Activated naive CD8-positive, alpha-beta T cell (primary cell): ENCODE data around the gene TTC27.
"Not testable (repeated sequence)": the region's sequence is repeated elsewhere in the genome, so short reads cannot be mapped to it uniquely, and the experiment has no call there.

Experiments used
- H3K27ac Mint-ChIP-seq: one replicate; pipeline ENCODE4 v1.8.0; 2021; ENCODE audit warnings: mixed read lengths
- H3K27me3 Mint-ChIP-seq: one replicate; pipeline ENCODE4 v1.8.0; 2021; ENCODE audit warnings: mixed read lengths
- H3K36me3 Mint-ChIP-seq: one replicate; pipeline ENCODE4 v1.8.0; 2021; ENCODE audit warnings: mixed read lengths
- H3K4me1 Mint-ChIP-seq: one replicate; pipeline ENCODE4 v1.8.0; 2021; ENCODE audit warnings: low read depth, mixed read lengths
- H3K4me3 Mint-ChIP-seq: one replicate; pipeline ENCODE4 v1.8.0; 2021; ENCODE audit warnings: mild to moderate bottlenecking, mixed read lengths
- H3K9me3 Mint-ChIP-seq: one replicate; pipeline ENCODE4 v1.8.0; 2021; ENCODE audit warnings: low read depth, mixed read lengths

Gene TTC27

DNA sequence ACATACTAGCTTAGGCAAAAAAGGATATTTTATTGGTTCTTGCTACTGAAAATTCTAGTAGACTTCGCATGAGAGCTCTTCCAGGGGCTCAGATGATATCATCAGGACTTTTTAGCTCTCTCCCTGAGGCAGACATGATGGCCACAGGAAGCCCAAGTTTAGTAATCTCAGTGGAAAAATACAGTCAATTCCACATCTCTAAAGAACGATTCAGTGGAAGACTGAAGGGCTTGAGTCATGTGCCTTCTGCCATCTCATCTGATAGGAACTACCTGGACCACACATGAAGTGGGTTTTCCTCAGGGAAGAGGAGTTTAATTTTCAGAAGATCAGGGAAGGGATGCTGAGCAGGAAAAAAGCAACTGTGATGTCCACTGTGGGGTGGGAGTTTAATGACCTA, 117.3 kb downstream of the TTC27 start:
- Mint-ChIP-seq H3K36me3 (peaks cover 57% of the 10 kb centered on the region), H3K27me3 (no peaks in the 10 kb centered on the region), H3K9me3 (peaks cover 6% of the 10 kb centered on the region), H3K4me1 (no peaks in the 10 kb centered on the region), H3K4me3 (no peak overlapping the region), H3K27ac (no peak overlapping the region)

DNA sequence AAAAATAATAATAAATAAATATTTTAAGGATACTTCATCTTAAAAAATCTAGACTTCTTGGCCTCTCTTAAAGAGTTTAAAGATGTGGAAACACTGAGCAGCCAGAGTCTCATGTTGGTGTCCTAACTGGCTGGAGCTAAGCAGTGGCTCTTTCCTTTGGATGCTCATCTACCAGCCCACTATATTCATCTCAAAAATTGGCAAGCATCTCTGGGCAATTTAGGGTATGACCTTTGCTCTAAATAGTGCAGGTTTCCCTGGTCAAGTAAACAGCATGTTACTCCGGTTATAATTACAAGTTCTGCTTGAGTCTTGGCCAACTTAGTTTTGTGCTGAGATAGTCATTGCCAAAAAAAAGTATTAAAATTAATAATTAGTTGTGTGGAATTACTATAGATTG, 117.8 kb downstream of the TTC27 start:
- no peaks in the 10 kb centered on the region for H3K27me3 Mint-ChIP-seq
- H3K27ac Mint-ChIP-seq: no peak overlapping the region
- H3K9me3 Mint-ChIP-seq: peaks cover 6% of the 10 kb centered on the region
- H3K4me1 Mint-ChIP-seq: no peaks in the 10 kb centered on the region
- no peak overlapping the region for H3K4me3 Mint-ChIP-seq
- peaks cover 59% of the 10 kb centered on the region for H3K36me3 Mint-ChIP-seq

DNA sequence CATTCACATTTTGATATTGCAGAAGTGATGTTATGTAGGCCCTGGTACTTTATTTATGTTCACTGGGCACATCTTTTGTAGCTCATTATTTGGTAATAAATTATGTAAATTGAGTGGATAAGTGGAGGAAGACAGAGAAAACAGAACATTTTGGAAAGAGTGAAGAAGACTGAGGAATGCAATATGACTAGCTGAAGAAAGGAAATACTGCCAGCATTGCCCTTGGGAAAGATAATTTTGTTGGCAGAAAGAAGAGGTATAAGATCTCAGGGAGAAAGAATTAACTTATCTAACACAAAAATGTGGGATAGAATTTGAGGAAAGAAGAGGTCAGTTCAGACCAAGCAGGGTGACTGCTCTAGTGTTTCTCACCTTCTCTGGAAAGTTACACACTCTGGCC, 118.8 kb downstream of the TTC27 start:
- Mint-ChIP-seq H3K4me1 (no peaks in the 10 kb centered on the region), H3K27me3 (no peaks in the 10 kb centered on the region), H3K9me3 (peaks cover 6% of the 10 kb centered on the region), H3K27ac (no peak overlapping the region), H3K36me3 (peaks cover 58% of the 10 kb centered on the region), H3K4me3 (no peak overlapping the region)

DNA sequence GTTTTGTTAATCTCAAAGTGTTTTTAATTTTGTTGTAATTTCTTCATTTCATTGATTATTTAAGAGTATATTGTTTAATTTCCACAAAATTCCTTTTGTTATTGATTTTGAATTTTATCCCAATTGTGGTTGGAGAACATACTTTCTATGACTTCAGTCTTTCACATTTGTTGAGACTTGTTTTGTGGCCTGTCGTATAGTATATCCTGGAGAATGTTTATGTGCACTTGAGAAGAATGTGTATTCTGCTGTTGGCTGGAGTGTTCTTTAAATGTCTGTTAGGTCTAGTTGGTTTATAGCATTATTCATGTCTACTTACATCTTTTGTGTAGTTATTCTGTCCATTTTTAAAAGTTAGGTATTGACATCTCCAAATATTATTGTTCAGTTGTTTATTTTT, 120.3 kb downstream of the TTC27 start:
- no peak overlapping the region for H3K4me3 Mint-ChIP-seq
- no peaks in the 10 kb centered on the region for H3K27me3 Mint-ChIP-seq
- peaks cover 52% of the 10 kb centered on the region for H3K36me3 Mint-ChIP-seq
- no peaks in the 10 kb centered on the region for H3K4me1 Mint-ChIP-seq
- H3K9me3 Mint-ChIP-seq: peaks cover 6% of the 10 kb centered on the region
- H3K27ac Mint-ChIP-seq: no peak overlapping the region

DNA sequence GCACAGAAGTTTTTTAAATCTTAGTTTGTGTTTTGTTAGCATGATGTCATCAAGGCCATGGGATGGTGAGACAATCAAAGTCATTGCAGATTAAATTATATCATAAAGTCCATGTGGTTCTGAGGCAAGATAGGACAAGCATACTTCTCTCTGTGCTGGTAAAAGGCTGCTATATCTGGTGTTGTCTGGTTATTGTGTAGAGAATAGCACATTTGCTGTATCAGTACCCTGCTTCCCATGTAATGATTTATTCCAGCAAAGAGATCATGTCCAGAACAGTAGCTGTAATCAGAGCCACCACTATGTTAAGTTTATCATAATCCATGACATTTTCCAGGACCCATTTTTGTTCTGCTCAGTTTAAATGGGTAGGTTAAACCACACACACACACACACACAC, 123.0 kb downstream of the TTC27 start:
- Mint-ChIP-seq H3K9me3 (peaks cover 6% of the 10 kb centered on the region), H3K36me3 (peaks cover 37% of the 10 kb centered on the region), H3K27ac (no peak overlapping the region), H3K27me3 (no peaks in the 10 kb centered on the region), H3K4me3 (no peak overlapping the region), H3K4me1 (peaks cover 5% of the 10 kb centered on the region)

DNA sequence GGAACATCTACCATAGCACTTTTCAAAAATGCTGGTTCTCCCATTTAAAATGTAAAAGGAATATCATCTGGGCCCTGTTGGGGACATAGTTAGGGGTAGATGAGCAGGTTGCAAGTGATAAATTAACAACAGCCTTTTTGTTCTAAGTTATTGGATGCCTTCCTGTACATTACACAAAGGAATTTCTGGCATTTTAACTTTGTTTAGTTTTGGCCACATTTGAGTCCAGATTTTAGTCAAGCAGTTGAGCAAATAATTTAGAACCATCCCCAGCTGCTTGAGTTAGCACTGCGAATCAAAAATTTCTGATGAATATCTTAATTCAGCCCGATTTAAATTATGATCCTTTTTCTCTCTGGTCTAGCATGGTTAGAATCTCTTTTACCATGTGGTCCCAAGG, 124.4 kb downstream of the TTC27 start:
- peaks cover 15% of the 10 kb centered on the region for H3K4me1 Mint-ChIP-seq
- H3K27ac Mint-ChIP-seq: no peak overlapping the region
- H3K36me3 Mint-ChIP-seq: peaks cover 38% of the 10 kb centered on the region
- H3K27me3 Mint-ChIP-seq: no peaks in the 10 kb centered on the region
- no peaks in the 10 kb centered on the region for H3K9me3 Mint-ChIP-seq
- no peak overlapping the region for H3K4me3 Mint-ChIP-seq

DNA sequence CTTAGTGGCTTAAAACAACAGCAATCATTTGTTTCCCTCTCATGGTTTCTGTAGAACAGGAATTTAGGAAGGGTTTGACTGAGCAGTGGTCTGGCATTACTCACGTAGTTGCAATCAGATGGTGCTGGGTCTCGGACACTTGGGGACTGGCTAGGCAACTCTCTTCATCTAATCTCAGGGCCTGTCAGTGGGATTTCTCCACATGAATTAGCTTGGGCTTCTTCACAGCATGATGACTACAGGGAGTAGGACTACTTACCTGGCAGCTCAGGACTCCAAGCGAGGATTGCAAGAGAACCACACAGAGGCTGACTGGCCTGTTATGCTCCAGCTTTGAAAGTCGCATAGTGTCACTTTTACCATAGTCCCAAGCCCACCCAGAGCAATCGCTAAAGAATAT, 125.1 kb downstream of the TTC27 start:
- Mint-ChIP-seq H3K27me3 (no peaks in the 10 kb centered on the region), H3K27ac (no peak overlapping the region), H3K4me1 (peaks cover 15% of the 10 kb centered on the region), H3K36me3 (peaks cover 36% of the 10 kb centered on the region), H3K9me3 (no peaks in the 10 kb centered on the region), H3K4me3 (no peak overlapping the region)

DNA sequence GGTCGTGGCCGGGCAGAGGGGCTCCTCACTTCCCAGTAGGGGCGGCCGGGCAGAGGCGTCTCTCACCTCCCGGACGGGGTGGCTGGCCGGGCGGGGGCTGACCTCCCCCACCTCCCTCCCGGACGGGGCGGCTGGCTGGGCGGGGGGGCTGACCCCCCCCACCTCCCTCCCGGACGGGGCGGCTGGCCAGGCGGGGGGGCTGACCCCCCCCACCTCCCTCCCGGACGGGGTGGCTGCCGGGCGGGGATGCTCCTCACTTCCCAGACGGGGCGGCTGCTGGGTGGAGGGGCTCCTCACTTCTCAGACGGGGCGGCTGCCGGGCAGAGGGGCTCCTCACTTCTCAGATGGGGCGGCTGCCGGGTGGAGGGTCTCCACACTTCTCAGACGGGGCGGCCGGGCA, 126.8 kb downstream of the TTC27 start:
- H3K36me3 Mint-ChIP-seq: peaks cover 24% of the 10 kb centered on the region
- peaks cover 15% of the 10 kb centered on the region for H3K4me1 Mint-ChIP-seq
- H3K4me3 Mint-ChIP-seq, H3K27ac Mint-ChIP-seq, H3K9me3 Mint-ChIP-seq, H3K27me3 Mint-ChIP-seq: not testable (repeated sequence)

DNA sequence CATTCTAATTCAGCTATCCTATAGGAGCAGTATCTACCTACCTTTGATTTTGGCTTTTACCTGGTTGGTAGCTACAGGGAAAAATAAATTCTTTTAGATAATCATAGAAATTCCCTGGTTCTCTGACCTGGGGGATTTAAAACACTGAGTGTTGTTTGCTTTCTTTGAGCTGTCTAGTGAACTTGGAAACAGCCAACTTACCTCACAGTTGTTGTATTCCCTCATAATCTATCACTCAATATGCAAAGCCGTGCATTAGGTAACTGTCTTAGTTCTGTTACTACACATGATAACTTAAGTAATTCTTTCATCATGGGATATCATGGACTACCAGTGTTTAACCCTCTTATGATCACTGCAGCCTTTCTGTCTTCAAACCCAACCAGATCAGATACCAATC, 127.8 kb downstream of the TTC27 start:
- no peak overlapping the region for H3K27ac Mint-ChIP-seq

DNA sequence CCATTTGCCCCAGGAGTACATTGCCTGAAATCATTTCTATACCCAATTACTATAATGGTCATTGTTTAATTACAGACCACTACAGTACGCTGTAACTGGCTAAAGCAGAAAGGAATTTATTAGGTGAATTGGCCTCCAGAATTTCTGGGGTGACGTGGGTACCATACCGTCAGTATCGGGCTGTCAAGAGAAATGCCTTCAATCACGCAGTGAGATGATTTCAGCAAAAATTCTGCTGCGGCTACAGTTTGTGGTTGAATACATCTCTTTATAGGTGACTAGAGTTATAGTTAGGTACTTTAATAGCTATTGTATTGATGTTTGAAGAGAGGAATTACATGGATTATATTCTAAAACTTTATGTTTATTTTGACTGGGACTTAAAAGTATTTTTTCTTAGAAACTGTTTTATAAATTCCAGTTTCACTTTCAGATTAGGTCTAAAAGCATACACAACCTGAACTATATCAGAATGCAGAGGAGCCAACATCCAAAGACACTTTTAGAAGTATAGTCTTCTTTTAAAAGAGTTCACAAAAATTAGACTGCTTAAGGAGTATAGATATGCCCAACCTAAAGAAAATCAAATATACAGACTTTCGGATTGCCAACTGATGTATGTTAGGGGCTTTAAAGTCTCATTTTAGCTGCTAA, 128.4 kb downstream of the TTC27 start:
- Mint-ChIP-seq H3K27ac (no peak overlapping the region), H3K9me3 (no peaks in the 10 kb centered on the region), H3K36me3 (peaks cover 30% of the 10 kb centered on the region), H3K4me3 (peak overlapping the region; percentile 64), H3K4me1 (peaks cover 15% of the 10 kb centered on the region), H3K27me3 (no peaks in the 10 kb centered on the region)

More for the DNA sequence above, 127.8 kb downstream of the TTC27 start:
- Mint-ChIP-seq H3K27me3 (no peaks in the 10 kb centered on the region), H3K36me3 (peaks cover 25% of the 10 kb centered on the region), H3K9me3 (no peaks in the 10 kb centered on the region), H3K4me3 (peak overlapping the region; percentile 64), H3K4me1 (peaks cover 15% of the 10 kb centered on the region)

DNA sequence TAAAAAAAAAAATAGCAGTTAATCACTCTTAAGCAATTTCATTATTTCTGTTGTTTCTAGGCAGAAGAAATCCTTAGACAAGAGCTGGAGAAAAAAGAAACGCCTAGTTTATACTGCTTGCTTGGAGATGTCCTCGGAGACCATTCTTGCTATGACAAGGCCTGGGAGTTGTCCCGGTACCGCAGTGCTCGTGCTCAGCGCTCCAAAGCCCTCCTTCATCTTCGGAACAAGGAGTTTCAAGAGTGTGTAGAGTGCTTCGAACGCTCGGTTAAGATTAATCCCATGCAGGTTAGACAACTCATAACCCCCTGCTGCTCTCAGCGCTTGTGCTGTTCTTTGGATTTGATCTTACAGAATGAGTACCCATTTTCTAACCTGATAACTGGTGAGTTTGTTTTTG, 130.4 kb downstream of the TTC27 start:
- no peak overlapping the region for H3K27ac Mint-ChIP-seq
- H3K4me1 Mint-ChIP-seq: peaks cover 15% of the 10 kb centered on the region
- H3K4me3 Mint-ChIP-seq: no peak overlapping the region
- no peaks in the 10 kb centered on the region for H3K9me3 Mint-ChIP-seq
- H3K27me3 Mint-ChIP-seq: no peaks in the 10 kb centered on the region
- H3K36me3 Mint-ChIP-seq: peaks cover 36% of the 10 kb centered on the region

DNA sequence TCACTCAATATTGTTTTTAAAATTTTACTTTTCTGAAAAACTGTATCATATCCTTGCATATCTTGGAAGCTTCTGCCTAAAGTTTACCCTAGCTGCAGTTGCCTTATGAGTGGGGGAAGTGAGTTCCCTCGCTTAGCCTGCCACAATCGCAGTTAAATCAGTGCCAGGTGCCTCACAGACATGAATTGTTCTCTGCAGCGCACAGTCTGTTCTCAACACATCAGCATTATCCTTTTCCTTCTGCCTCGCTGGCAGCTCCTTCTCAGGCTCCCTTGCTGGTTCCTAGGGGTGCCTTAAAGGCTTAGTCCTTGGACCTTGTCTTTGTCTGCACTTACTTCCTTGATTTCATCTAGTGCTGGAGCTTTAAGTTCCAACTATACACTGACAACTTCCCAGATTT, 132.8 kb downstream of the TTC27 start:
- peaks cover 13% of the 10 kb centered on the region for H3K4me1 Mint-ChIP-seq
- H3K27ac Mint-ChIP-seq: no peak overlapping the region
- H3K9me3 Mint-ChIP-seq: no peaks in the 10 kb centered on the region
- H3K4me3 Mint-ChIP-seq: no peak overlapping the region
- peaks cover 50% of the 10 kb centered on the region for H3K36me3 Mint-ChIP-seq
- no peaks in the 10 kb centered on the region for H3K27me3 Mint-ChIP-seq

DNA sequence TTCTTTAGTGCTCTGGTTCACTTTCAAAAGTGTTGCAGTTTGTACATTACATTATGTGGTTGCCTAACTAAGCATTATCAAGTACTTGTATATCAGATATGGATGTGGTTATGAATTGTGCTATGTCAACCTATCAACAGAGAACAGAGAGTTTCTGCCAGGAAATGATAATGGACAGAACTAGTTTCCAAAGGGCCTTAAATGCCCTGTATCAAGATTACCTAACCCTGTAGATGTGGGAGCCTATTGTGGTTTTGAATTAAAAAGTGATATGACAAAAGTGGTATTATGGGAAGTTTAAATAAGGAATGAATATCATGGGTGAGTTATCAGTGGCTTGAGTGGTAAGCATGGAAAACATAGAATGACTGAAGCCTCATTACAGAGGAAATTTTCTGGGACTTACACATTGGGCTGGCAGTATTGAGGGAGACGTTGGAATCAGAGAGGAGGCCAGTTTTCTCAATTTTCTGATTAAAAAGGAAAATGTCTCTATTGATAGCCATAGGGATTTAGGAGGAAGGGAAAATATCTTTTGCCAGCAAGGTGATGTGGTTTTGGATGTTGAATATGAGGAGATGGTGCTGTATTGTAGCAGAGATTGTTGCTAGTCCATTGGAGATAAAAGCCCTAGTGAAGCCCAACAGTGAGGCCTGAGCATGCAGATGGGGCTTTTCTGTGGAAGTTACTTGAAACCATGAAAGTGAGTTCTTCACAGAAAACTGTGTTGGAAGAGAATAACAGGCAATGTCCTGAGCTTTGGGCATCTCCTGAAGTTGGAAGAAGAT, 140.7 kb downstream of the TTC27 start:
- Mint-ChIP-seq H3K27ac (no peak overlapping the region), H3K36me3 (peaks cover 17% of the 10 kb centered on the region), H3K4me1 (no peaks in the 10 kb centered on the region), H3K9me3 (no peaks in the 10 kb centered on the region), H3K4me3 (no peak overlapping the region), H3K27me3 (no peaks in the 10 kb centered on the region)

DNA sequence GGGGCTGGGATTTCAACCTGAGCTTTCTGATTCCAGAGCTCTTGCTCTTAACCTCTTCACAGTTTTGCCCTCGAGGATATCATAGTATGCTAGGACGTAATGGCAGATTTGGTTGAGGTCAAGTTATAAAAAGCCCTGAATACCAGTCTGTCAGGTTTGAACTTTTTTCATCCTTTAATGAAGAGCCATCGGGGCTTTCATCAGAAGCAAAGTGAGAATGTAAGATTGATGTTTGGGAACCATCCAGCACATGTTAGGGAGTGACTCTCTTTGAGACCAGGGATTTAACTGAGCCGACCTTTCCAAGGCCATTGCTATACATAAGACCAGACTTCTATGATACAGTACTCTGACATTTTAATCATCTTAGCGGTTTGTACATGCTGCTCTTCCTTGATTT, 142.5 kb downstream of the TTC27 start:
- Mint-ChIP-seq H3K27ac (no peak overlapping the region), H3K9me3 (no peaks in the 10 kb centered on the region), H3K27me3 (no peaks in the 10 kb centered on the region), H3K36me3 (peaks cover 10% of the 10 kb centered on the region), H3K4me1 (no peaks in the 10 kb centered on the region), H3K4me3 (no peak overlapping the region)

DNA sequence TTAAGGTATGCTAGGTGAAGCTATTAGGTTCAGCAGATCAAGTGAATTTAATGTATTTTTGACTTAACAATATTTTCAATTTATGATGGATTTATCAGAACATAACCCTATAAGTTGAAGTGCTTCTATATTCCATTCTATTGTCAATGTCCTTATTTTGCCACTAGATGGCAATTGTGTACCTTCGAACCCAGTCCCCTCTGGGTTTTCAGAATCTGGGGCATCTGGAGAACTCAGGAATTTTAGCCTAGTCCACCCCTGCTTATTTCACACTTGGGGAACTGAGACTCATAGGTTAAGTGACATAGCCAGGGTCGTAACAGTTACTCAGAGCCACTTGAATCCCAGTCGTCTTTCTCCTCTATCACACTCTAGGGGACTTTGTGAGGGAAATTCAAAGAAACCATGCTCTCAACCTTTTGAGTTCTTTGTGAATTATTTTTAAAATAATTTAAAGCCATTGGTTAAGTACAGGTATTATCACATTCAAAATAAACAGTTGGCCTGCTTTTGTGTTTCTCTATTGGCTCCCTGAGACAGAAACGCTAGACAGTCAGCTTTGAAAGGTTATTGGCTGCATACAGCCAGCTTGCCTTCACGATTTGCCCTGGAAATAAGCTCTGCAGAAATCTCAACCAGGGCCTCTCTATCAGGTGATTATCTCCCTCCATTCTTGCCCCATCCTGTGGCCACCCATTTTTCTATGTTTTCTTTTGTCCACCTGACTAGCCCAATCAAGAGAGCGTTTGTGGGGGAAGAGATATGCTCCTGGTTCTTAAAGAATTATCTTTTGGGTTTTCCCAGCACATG, 145.0 kb downstream of the TTC27 start:
- no peaks in the 10 kb centered on the region for H3K4me1 Mint-ChIP-seq
- no peaks in the 10 kb centered on the region for H3K27me3 Mint-ChIP-seq
- H3K27ac Mint-ChIP-seq: no peak overlapping the region
- H3K4me3 Mint-ChIP-seq: no peak overlapping the region
- H3K9me3 Mint-ChIP-seq: peaks cover 3% of the 10 kb centered on the region
- peaks cover 24% of the 10 kb centered on the region for H3K36me3 Mint-ChIP-seq
